DMS153 (cell line): Measurements from ENCODE around the gene FCN1.

ENCODE experiments used
- DNase-seq: peaks from one replicate; lab custom pipeline; 2025; lab: John Stamatoyannopoulos, UW

FCN1 gene

DNA sequence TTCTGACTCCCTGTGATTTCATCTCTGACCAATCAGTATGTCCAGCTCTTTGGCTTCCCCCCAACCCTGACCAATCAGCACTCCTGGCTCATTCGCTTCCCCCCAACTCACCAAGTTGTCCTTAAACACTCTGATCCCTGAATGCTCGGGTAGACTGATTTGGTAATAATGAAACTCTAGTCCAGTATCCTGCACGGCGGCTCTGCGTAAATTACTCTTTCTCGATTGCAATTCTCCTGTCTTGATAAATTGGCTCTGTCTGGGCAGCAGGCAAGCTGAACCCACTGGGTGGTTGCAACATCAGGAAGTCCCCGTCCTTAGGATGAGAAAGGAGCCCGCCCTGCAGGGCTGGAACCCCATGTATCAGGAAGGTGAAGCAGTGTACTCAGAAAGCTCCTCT is 26.7 kb downstream of the FCN1 start:
- no peak for DNase-seq

DNA sequence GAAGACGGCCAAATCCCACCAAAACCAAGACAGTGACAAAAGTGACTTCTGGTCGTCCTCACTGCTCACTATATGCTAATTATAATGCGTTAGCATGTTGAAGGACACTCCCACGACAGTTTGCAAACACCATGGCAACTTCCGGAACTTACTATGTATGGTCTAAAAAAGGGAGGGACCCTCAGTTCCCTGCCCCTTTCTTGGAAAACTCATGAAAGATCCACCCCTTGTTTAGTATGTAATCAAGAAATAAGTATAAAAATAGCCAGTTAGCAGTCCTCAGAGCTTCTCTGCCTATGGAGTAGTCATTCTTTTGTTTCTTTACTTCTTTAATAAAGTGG is 27.6 kb downstream of the FCN1 start:
- DNase-seq = no peak

DNA sequence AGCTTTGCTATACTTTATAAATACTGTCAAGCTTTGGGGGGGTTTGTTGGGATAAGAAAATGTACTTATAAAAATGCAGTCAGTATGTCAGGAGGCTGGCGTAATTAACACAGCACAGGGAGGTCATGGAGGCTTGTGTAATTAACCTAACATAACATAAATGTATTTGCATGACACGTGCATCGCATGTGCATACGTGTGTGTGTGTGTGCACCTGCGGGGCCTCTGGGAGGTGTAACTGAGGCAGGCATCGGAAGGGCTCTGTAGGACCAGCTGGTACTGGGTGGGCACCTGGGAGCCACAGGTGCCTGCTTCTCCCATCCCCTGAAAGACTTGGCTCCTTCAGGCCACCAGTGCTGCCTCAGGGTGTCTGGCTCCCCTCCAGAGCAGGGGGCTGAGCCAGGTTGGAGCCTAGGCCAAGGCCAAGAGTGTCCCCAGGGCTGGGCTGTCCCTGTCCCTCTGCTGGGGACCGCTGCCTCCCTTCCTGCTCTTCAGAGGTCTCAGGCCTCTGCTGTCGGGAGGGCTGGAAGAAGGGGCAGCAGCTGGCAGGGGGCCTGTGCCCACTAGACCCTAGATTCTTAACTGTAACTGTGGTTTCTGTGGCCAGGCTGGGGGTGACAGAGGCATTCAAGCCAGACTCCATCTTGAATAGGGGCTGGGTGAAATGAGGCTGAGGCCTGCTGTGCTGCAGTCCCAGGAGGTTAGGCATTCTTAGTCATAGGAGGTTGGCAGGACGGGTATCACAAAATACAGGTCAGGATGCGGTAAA is 28.1 kb downstream of the FCN1 start:
- DNase-seq = no peak

DNA sequence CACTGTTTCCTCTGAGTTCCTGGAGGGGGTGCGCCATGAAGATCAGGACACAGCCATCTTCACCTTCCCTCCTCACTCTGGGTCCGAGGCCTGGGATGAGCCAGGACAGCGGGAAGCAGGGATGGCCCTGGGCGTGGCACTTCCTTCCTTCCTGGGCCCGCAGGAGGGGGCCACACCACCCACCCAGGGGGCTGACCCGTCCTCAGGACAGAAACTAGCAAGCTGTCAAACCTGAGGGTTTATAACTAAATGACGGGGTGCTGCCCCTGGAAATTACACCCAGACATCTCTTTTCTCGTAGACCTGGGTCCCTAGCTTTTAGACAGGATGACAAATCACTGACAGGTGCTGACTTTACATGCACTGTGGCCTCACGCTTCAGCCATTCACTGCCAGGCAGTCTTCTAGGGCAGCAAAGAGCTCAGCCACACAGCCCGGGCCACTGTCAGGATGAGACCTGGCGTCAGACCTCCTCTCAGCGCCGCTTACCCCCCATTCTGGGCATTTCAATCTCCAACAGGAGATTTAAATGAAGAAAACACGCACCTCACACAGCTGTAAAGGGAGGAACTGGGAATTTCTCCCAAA is 29.0 kb downstream of the FCN1 start:
- DNase-seq = no peak

DNA sequence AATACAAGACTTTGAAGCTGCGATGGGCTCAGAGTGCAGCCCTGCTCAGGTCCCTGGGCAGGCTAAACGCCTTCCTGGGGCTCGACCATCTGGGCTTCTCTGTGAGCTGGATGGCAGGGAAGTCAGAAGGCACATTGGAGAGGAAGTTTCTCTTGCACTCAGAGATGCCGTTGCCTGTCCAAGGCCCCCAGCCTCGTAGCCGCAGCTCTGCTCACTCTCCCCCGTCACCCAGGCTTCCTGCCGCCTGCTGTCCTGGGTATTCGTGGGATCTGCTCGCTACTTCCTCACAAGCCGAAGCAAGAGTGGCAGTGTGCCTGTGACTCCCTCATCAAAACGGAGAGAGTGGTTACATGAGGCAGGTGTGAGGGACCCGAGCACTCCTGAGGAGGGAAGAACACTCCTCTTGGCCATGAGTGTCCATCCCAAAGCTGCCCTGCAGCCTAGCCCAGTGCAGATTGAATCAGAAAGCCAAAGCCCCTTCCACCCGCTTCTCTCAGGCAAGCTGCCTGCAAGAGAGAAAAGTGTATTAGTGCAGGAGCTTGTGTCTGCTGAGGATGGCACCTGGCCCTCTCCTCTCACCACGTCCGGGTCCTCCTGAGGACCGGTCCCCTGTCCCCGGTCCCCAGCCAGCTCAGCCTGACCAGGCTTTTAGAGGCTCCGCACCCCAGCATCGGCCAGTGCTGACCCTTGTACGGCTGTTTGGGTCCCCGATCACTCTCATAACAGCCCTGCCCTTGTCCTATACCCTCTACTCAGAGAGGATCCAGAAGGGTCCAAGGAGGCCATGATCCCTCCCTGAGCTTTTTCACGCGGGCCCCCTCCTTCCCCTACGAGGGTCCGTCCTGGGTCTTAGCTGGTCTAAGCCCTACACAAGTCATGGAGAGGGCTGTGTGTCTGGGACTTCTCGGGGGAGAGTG is 29.8 kb downstream of the FCN1 start:
- DNase-seq = no peak

DNA sequence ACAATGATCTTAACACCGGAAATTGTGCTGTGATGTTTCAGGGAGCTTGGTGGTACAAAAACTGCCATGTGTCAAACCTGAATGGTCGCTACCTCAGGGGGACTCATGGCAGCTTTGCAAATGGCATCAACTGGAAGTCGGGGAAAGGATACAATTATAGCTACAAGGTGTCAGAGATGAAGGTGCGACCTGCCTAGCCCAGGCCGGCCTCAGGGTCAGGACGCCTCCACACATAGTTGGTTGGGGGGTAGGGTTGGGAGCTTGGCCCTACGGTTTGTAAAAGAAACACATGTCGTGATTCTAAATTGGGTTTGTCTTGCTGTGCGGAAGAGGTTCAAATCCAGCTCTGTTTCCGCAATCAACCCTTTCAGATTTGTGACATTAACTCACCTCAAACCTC is 30.5 kb downstream of the FCN1 start:
- DNase-seq = no peak

DNA sequence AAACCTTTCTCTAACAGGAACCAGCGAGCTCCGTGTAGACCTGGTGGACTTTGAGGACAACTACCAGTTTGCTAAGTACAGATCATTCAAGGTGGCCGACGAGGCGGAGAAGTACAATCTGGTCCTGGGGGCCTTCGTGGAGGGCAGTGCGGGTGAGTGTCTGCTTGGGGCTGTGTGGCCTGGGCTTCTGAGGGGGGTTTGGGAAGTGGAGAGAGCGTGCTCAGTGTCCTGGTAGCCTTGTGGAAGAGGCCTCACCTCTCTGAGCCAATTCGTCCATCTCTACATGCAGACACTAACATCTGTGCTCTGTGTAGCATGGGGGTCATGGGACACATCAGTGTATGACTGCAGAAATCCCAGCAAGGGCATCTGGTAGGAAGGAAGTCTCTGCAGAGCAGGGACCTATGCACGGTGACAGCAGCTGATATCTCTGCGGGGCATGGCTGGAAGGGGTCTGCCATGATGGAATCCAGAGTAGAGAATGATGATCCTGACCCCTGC is 31.2 kb downstream of the FCN1 start:
- DNase-seq = no peak

DNA sequence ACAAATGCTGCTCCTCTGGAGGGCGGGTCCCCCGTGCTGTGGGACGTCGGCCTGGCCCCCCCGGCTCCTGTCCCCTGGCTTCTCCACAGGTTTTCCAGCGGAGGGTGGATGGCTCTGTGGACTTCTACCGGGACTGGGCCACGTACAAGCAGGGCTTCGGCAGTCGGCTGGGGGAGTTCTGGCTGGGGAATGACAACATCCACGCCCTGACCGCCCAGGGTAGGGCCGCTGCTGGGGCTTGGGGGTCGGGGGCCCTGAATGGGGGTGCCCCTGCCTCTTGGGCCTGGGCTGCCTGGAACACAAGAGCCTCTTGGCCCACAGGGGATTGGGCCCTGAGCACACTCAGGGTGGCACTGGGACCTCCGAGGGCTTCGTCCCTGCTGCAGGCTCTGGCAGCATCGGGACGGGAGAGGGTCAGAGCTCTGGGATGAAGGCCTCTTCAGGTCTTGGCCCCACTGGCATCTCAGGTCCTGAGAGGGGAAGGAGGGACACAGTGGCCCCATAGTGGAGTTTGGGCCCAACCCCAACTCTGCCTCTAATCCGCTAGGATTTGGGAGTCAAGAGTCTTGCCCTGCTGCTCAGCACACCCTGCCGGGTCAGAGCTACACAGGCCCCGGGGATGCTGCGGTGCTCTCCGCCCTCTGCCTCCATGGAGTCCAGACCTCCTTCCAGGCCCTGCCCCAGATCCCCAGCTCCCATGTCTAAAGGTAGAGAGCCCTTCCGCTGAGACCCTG is 31.9 kb downstream of the FCN1 start:
- DNase-seq = no peak

DNA sequence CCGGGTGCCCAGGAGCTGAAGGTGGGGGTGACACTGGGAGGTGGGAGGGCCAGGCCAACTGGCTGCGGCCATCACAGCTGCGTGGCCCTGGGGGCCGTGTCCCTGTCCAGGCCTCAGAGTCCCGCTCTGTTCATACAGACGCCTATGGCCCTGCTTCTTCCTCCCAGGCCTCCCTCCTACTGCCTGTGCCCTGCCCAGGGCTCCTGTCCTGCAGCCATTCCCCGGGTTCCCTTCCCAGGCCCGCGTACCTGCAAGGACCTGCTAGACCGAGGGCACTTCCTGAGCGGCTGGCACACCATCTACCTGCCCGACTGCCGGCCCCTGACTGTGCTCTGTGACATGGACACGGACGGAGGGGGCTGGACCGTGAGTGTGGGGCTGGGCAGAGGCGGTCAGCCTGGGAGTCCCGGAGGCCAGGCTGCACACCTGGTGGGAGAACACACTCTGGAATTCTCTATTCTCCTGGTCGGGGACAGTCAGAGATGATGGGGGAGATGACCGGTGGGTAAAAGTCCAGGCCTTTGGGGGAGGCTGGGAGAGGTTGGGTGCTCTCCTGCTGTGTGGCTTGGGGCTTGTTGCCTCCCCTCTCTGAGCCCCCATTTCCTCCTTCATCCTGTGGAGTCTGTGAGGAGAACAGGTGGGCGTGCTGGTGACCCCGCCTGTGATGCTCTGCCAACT is 32.6 kb downstream of the FCN1 start:
- DNase-seq = no peak

DNA sequence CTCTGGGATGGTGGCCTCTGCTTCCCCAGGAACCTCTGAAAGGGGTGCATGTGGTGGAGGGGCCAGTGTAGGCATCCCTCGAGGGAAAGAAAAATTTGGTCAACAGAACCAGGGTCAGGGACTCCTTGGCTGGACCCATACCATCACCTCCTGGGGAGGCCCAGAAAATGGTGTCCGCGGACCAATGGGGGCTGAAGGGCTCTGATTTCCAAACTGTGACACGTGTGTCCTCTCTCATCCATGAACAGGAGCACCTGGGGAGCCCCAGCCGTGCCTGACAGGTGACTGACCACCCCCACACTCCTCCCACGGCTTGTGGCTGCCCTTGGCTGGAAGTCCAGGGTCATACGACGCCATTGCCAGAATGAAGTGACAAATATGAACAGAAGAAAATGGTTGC is 33.2 kb downstream of the FCN1 start:
- DNase-seq = no peak

DNA sequence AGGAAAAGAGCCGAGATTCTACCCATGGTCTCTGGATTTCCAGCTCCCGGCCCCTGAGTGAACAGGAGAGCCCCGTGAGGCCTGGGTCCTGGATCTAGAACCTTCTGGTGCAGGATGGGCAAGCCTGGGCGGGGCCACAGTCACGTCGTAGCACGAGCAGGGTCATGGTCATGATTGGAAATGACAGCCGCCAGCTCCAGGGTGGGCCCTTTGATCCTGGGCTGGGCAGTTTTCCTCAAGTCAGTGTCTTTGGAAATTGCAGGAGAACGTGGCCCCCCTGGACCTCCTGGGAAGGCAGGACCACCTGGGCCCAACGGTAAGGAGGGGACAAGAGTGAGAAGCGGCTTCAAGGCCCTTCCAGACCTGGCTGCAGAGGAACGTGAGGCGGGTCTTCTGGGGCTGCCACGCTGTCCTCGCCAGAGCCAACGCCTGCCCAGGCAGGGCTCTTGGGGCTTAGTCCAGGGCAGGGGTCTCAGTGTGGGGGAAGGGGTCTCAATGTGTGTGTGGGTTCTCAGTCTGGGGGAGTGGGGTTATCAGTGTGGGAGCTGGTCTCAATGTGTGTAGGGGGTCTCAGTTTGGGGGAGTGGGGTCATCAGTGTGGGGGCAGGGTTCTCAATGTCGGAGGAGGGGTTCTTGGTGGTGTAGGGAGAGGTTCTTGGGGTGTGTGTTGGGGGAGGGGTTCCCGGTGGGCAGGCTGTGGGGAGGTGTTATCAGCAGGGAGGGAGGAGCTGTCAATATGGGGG is 34.5 kb downstream of the FCN1 start:
- no peak for DNase-seq

DNA sequence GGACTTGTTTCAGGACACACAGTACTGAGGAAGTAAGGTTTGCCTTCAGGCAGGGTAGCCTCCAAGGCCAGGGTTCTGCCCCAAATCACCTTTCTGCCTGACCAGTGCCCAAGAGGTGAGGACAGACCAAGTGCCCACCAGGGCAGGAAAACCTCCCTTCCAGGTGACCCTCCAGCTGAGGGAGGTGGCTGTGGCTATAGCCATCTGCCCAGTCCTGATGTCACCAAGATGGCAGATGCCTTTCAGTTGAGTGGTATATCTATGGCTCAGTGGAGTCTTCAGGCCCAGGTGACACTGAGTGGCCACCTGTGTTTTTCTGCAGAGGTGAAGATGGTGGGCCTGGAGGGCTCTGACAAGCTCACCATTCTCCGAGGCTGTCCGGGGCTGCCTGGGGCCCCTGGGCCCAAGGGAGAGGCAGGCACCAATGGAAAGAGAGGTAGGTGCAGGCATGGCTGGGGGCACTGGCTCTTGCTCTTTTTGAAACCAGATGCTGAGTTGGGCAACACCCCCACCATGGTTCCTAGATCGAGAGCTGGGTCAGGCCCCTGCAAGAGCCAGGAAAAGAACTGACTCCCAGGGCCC is 35.4 kb downstream of the FCN1 start:
- DNase-seq = no peak

DNA sequence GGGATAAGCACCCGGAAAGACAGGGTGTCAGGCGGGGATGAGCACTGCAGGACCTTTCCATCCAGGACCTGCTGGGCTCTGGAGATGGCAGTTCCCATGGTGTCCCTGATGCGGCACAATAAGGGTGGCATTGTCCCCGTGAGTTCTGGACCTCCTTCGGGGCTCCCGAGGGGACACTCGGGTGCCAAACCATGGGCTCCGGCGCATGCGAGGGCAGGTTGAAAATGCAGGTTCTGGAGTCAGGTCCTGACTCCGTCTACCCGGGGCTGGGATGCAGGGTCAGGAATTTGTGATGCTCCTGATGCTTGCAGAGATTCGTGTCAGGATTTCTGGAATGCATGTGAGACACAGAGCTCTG is 36.4 kb downstream of the FCN1 start:
- DNase-seq = no peak

DNA sequence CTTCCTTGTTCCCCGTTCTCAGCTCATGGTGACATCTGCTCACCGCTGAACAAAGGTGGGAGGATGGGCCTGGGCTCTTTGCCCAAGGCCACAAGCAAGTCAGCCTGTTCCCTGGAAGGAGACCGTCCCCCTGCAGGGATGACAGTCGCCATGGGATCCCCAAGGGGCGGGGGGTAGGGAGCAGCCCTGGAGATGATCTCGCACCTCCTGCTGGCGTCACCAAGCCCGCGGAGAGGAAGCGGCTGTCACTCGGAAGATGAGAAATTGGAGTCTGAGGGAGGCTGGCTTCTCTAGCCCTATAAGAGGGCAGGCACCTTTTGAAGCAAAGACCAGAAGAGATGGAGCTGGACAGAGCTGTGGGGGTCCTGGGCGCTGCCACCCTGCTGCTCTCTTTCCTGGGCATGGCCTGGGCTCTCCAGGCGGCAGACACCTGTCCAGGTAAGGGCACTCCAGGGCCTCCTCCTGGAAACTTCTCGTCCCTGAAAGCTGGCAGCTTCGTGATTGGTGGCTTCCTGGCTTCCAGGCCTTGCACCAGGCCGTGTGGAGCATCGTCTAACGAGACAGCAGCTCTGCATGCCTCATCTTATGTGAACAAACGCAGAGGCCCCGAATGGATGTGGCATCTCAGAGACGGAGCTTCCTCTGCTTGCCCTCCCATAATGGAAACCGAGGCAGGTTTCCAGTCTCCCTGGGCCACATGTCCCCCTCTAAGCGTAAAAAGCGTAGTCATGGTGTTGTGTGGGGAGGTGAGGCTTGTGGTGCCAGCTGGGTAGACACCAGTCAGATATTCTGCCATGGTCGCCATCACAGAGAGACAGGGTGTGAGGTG is 37.0 kb downstream of the FCN1 start, which contains the start of gene FCN2:
FCN2 (plus strand) TSS at position 327 of the 829 bp plus-strand sequence; CDS start at position 339, 12 bp downstream.
- no peak for DNase-seq

DNA sequence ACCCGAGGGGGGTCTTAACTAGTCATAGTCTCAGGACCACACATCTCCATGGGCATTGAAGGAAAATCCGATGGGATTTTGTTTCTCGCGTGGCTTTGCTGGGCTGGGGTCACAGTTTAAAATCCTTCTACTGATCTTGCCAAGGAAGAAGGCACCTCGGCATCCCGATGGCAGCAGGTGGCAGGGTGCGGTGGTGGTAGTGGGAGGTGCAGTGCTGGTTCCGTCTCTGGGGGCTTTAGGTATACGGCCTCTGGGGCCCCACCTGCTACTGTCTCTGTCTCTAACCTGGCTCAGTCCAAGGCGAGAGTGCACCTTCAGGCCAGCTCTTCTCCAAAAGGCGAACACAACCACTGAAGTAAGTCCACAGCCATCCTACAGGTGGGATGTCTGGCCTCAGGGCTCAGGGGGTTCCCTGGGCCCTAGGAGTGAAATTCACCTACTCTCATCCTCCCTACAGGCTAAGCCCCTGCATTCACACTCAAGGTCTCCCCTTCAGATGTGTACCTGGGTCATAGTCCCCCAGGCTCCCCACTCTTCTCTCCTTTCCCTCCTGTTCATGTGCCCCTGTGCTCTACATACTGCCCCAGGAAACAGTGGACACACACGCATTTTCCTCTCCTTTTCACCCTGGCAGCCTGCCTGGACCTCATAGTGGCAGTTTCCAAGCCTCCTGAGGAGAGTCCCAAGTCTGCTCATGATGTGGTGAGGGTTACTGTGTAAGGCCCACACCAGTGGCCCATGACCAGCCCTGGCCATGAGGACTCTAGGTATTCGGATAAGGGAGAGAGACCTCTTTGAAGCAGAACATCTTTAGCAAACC is 37.8 kb downstream of the FCN1 start:
- no peak for DNase-seq

DNA sequence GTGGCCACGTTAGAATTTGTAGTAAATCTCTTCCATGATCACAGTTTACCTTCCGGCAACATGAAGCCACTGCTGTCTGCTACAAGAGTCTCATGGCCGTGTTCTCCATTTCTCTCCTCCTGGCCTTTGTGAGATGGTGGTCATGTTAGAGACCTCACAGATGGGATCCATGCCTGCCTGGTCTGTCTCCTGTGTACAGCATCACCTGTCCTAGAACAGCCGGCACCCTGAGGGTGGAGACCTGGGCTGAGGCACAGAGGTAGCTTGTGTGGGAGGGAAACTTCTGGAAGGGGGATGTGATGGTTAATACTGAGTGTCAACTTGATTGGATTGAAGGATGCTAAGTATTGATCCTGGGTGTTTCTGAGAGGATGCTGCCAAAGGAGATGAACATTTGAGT is 40.2 kb downstream of the FCN1 start:
- DNase-seq = no peak

DNA sequence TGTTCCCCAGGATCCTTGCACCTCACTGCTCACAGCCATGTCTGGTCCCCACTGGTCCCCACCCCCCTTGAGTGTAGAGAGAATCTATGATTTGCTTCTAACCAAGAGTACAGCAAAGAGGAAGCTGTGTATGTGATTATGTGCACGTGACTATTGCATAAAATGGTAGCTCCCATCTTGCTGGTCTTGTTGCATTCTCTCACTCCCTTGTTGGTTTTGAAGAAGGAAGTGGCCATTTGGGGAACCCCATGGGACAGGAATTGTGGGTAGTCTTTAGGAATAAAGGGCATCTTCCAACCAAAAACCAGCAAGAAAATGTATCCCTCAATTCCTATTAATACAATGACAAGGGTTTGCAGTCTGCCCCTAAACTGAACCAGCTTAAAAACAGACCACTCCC is 42.3 kb downstream of the FCN1 start:
- DNase-seq = no peak

DNA sequence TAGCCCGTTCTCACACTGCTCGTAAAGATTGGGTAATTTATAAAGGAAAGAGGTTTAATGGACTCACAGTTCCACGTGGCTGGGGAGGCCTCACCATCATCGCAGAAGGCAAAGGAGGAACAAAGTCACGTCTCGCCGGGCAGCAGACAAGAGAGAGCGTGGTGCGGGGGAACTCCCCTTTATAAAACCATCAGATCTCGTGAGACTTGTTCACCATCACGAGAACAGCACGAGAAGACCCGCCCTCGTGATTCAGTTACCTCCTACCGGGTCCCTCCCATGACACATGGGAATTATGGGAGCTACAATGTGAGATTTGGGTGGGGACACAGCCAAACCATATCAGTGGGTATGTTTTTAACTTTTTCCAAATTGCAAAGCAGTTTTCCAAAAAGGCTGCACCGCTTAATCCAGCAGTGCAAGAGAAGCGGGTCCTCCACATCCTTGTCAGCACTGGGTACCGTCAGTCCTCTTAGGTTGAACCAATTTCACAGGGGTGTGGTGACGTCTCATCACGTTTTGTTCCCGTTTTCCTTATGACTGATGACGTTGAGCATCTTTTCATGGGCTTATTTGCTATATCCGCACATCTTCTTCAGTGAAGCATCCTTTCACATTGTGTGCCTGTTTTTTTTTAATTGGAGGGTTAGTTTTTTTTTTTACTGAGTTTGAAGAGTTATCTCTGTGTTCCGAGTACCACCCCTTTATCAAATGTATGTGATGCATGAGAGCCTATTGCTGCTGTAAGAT is 45.1 kb downstream of the FCN1 start:
- DNase-seq = no peak
